ENCODE results near the gene TGM2.

The TGM2 gene

DNA sequence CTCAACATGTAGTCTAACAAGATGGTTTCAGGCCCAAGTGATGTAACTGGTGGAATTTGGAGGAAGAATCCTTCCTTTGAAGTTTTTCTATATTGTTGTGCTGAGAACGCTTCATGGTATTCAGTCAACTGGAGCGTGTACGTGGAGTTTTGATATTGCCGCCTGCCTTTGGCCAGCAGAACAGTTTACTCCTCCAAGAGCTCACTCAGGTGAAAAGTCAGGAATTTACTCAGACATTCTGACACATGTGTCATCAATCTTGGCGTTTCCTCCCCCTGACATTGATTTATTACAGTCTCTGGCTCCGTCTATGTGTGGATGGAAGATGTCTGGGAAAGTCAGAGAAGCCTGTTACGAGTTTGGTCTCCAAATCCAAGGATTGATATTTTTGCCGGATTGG is 19.0 kb upstream of the TGM2 start:
- no peaks in the 10 kb centered on the region for H3K27me3 ChIP-seq (replicated peaks; ENCODE audit: insufficient read depth, low read length)
- no peak overlapping the region for H3K9ac ChIP-seq (ENCODE audit: low read length)
- H3K27ac ChIP-seq (ENCODE audit: low read length) = no peak overlapping the region
- TF ChIP-seq, protein P1, sequence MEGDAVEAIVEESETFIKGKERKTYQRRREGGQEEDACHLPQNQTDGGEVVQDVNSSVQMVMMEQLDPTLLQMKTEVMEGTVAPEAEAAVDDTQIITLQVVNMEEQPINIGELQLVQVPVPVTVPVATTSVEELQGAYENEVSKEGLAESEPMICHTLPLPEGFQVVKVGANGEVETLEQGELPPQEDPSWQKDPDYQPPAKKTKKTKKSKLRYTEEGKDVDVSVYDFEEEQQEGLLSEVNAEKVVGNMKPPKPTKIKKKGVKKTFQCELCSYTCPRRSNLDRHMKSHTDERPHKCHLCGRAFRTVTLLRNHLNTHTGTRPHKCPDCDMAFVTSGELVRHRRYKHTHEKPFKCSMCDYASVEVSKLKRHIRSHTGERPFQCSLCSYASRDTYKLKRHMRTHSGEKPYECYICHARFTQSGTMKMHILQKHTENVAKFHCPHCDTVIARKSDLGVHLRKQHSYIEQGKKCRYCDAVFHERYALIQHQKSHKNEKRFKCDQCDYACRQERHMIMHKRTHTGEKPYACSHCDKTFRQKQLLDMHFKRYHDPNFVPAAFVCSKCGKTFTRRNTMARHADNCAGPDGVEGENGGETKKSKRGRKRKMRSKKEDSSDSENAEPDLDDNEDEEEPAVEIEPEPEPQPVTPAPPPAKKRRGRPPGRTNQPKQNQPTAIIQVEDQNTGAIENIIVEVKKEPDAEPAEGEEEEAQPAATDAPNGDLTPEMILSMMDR (IDR thresholded peaks at IDR 0.05; ENCODE audit: low read length) = no peak
- TF ChIP-seq EZH2phosphoT487 (IDR thresholded peaks at IDR 0.05; ENCODE audit: low read length) (no peak), EZH2 (optimal IDR thresholded peaks at IDR 0.05; ENCODE audit: low read depth, low read length) (no peak)
- H2AFZ ChIP-seq (ENCODE audit: low read length) = no peak overlapping the region
- no peaks in the 10 kb centered on the region for H3K36me3 ChIP-seq (replicated peaks; ENCODE audit: insufficient read depth, low read length)
- no peak overlapping the region for H3K4me3 ChIP-seq (ENCODE audit: low read length)
- no peak for DNase-seq
- H4K20me1 ChIP-seq (ENCODE audit: insufficient read depth, low read length) = no peaks in the 10 kb centered on the region
- no peaks in the 10 kb centered on the region for H3K9me2 ChIP-seq (replicated peaks; ENCODE audit: insufficient read depth, low read length)
- H3F3A ChIP-seq (ENCODE audit: insufficient read depth, low read length) = no peaks in the 10 kb centered on the region
- no peak overlapping the region for H3K4me2 ChIP-seq (ENCODE audit: low read depth, low read length)
- H3K9me3 ChIP-seq (replicated peaks; ENCODE audit: insufficient read depth, low read length) = no peaks in the 10 kb centered on the region
- peaks cover 10% of the 10 kb centered on the region; the same call in 1 of the 2 replicates for H3K4me1 ChIP-seq (ENCODE audit: low read length)
- H3K79me2 ChIP-seq (ENCODE audit: low read length) = no peaks in the 10 kb centered on the region

DNA sequence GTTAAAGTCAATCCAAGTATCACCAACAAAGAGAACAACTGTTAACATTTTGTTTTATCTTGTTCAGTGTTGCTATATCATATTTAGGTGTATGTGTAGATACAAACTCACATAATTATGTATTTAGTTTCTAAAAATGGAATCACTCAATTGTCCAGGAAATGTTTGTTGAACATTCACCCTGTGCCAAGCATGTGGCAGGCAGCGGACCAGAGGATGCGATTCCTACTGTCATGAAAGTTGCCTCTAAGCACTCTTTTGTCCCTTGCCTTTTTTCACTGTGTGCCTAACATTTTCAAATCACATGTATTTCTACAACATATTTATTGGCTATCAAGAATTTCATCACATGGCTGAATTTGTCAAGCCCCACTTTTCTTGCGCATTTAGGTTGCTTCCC is 16.9 kb upstream of the TGM2 start:
- TF ChIP-seq, protein P1 (IDR thresholded peaks at IDR 0.05; ENCODE audit: low read length) = no peak
- TF ChIP-seq EZH2 (optimal IDR thresholded peaks at IDR 0.05; ENCODE audit: low read depth, low read length) (no peak), EZH2phosphoT487 (IDR thresholded peaks at IDR 0.05; ENCODE audit: low read length) (no peak)
- Histone ChIP-seq H3K9me2 (replicated peaks; ENCODE audit: insufficient read depth, low read length) (no peaks in the 10 kb centered on the region), H3K4me2 (ENCODE audit: low read depth, low read length) (no peak overlapping the region), H3K27me3 (replicated peaks; ENCODE audit: insufficient read depth, low read length) (0 out of 2 replicates have a peak, but pooled peaks cover 3% of the 10 kb centered on the region), H3K79me2 (ENCODE audit: low read length) (no peaks in the 10 kb centered on the region), H3K4me3 (ENCODE audit: low read length) (no peak overlapping the region), H3K36me3 (replicated peaks; ENCODE audit: insufficient read depth, low read length) (no peaks in the 10 kb centered on the region), H3K4me1 (ENCODE audit: low read length) (peaks cover 10% of the 10 kb centered on the region; the same call in 1 of the 2 replicates), H3K27ac (ENCODE audit: low read length) (no peak overlapping the region), H2AFZ (ENCODE audit: low read length) (no peak overlapping the region), H4K20me1 (ENCODE audit: insufficient read depth, low read length) (no peaks in the 10 kb centered on the region), H3F3A (ENCODE audit: insufficient read depth, low read length) (no peaks in the 10 kb centered on the region), H3K9ac (ENCODE audit: low read length) (no peak overlapping the region), H3K9me3 (replicated peaks; ENCODE audit: insufficient read depth, low read length) (no peaks in the 10 kb centered on the region)
- DNase-seq = no peak

DNA sequence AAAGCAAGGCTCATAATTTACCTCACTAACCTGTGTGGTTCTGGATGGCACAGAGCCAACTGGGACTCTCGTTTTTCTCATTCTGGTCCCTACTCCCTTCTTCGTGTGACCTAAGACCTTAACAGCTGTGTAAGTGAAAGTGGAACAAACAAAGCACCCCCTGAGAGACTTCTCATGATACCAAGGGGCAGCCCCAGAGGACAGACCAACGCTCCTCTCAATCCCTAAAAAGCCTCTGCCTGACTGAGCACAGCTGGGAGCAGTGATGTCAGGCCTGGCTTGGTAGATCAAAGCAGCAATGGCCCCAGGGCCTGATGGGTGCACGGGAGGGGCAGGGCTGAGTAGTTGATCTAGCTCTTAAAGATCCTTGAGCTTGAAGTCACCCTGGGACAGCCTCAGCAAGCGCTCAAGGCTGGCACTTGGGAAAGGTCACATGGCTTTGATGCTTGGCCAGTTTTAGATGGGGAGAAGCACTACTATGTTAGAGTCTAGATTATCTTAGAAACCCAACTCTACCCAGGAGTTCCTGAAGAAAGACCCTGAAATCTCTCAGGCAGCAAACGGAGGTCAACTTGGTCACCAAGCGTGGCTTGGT is 16.2 kb upstream of the TGM2 start:
- no peaks in the 10 kb centered on the region for H3F3A ChIP-seq (ENCODE audit: insufficient read depth, low read length)
- H3K4me3 ChIP-seq (ENCODE audit: low read length) = no peak overlapping the region
- peak overlapping the region; percentile 14; the same call in 1 of the 2 replicates for H3K4me2 ChIP-seq (ENCODE audit: low read depth, low read length)
- H2AFZ ChIP-seq (ENCODE audit: low read length) = no peak overlapping the region
- H3K79me2 ChIP-seq (ENCODE audit: low read length) = no peaks in the 10 kb centered on the region
- H4K20me1 ChIP-seq (ENCODE audit: insufficient read depth, low read length) = no peaks in the 10 kb centered on the region
- H3K9me3 ChIP-seq (replicated peaks; ENCODE audit: insufficient read depth, low read length) = no peaks in the 10 kb centered on the region
- no peak overlapping the region for H3K9ac ChIP-seq (ENCODE audit: low read length)
- peaks cover 10% of the 10 kb centered on the region; the same call in 1 of the 2 replicates for H3K4me1 ChIP-seq (ENCODE audit: low read length)
- TF ChIP-seq EZH2phosphoT487 (IDR thresholded peaks at IDR 0.05; ENCODE audit: low read length) = no peak
- TF ChIP-seq, protein P1 (IDR thresholded peaks at IDR 0.05; ENCODE audit: low read length) = no peak
- H3K27me3 ChIP-seq (replicated peaks; ENCODE audit: insufficient read depth, low read length) = 0 out of 2 replicates have a peak, but pooled peaks cover 3% of the 10 kb centered on the region
- DNase-seq = peak; percentile 53
- no peaks in the 10 kb centered on the region for H3K36me3 ChIP-seq (replicated peaks; ENCODE audit: insufficient read depth, low read length)
- H3K27ac ChIP-seq (ENCODE audit: low read length) = no peak overlapping the region
- H3K9me2 ChIP-seq (replicated peaks; ENCODE audit: insufficient read depth, low read length) = no peaks in the 10 kb centered on the region
